ENCODE data around the gene CHTF18. TPM values are rescaled to one million over a fixed set of nuclear protein-coding genes. Genes with fewer than 3 reads are reported as not detected.

The CHTF18 gene
- total RNA-seq, 1 experiment from 2014 or later, result 120 TPM

GRCh38 chr16:825341-826061 is 37.1 kb downstream of the CHTF18 start:
- Histone ChIP-seq H3K9ac (ENCODE audit: extremely low read depth, insufficient read length, low read length) (no peak overlapping the region), H3K23me2 (ENCODE audit: insufficient read length, low read depth, low read length, poor library complexity, severe bottlenecking) (no peaks in the 10 kb centered on the region), H3K27ac (ENCODE audit: insufficient read length, low read depth, low read length) (no peak overlapping the region), H4K91ac (ENCODE audit: insufficient read length, low read depth, low read length) (no peak overlapping the region), H3K4me1 (ENCODE audit: insufficient read depth, low read length) (no peaks in the 10 kb centered on the region), H4K5ac (ENCODE audit: insufficient read length, low read depth, low read length) (no peak overlapping the region), H3K4me2 (ENCODE audit: insufficient read depth, insufficient read length, low read length) (no peak overlapping the region), H3K27me3 (ENCODE audit: insufficient read depth, low read length) (no peaks in the 10 kb centered on the region), H3K9me3 (ENCODE audit: control insufficient read depth, low read depth, low read length) (no peaks in the 10 kb centered on the region), H2BK5ac (ENCODE audit: insufficient read length, low read length) (no peak overlapping the region), H2BK12ac (ENCODE audit: insufficient read length, low read depth, low read length) (no peak overlapping the region), H3K79me1 (ENCODE audit: insufficient read depth, low read depth, low read length, poor library complexity, severe bottlenecking) (no peaks in the 10 kb centered on the region), H3K14ac (ENCODE audit: insufficient read depth, low read length) (peak overlapping the region; percentile 34; the same call in 1 of the 2 replicates), H3K56ac (ENCODE audit: insufficient read length, low read depth, low read length) (no peak overlapping the region), H3K18ac (ENCODE audit: insufficient read length, low read depth, low read length) (peak overlapping the region; percentile 46), H3K79me2 (ENCODE audit: insufficient read depth, low read length) (no peaks in the 10 kb centered on the region), H2AK5ac (ENCODE audit: insufficient read length, low read length) (no peak overlapping the region), H2BK20ac (ENCODE audit: low read depth, low read length, poor library complexity, severe bottlenecking) (no peak overlapping the region), H4K20me1 (ENCODE audit: control insufficient read depth, insufficient read depth, insufficient read length) (no peaks in the 10 kb centered on the region), H2BK15ac (ENCODE audit: low read depth, low read length) (no peak overlapping the region), H2AFZ (ENCODE audit: low read length) (no peak overlapping the region), H3K4ac (ENCODE audit: low read depth, low read length) (no peak overlapping the region), H3K23ac (ENCODE audit: insufficient read length, low read depth, low read length) (no peak overlapping the region), H3T11ph (ENCODE audit: low read length) (no peak overlapping the region), H4K8ac (replicated peaks; ENCODE audit: insufficient read length, low read depth, low read length) (no peak overlapping the region), H2BK120ac (ENCODE audit: low read depth, low read length, poor library complexity, severe bottlenecking) (no peak overlapping the region)
- no CpG with 5 or more reads among the region's 36 CpGs for WGBS (ENCODE audit: extremely low coverage, insufficient read length, low lambda C conversion rate)
- Mint-ChIP-seq H3K27ac (peak overlapping the region in 2 of 3 experiments; percentile 76 to 86; a peak in 1 of 7 replicates), H3K4me1 (peaks cover 13 to 20% of the 10 kb centered on the region in 2 experiments), H3K9me3 (peaks cover 0 to 4% of the 10 kb centered on the region in 2 experiments; a peak in 1 of 5 replicates), H3K27me3 (ENCODE audit: low read depth) (peaks cover 14% of the 10 kb centered on the region), H3K36me3 (ENCODE audit: insufficient read depth in 1 of 3, low read depth in 3 of 3) (no peaks in the 10 kb centered on the region), H3K4me3 (no peak overlapping the region)
- DNase-seq, result no peak
- no peak for TF ChIP-seq CTCF (conservative IDR thresholded peaks at IDR 0.05)
